HG03135 (cell line): Measurements from ENCODE around the gene SNRPD3.
"Not testable (repeated sequence)": the region's sequence is repeated elsewhere in the genome, so short reads cannot be mapped to it uniquely, and the experiment has no call there.

Experiments
- ATAC-seq: cut with Tn5 transposase; IDR thresholded peaks from one replicate; pipeline ENCODE4 v1.9.1; 2021; ENCODE audit warnings: mild to moderate bottlenecking, moderate library complexity; ENCODE audit not compliant: unreplicated experiment

SNRPD3 gene

DNA sequence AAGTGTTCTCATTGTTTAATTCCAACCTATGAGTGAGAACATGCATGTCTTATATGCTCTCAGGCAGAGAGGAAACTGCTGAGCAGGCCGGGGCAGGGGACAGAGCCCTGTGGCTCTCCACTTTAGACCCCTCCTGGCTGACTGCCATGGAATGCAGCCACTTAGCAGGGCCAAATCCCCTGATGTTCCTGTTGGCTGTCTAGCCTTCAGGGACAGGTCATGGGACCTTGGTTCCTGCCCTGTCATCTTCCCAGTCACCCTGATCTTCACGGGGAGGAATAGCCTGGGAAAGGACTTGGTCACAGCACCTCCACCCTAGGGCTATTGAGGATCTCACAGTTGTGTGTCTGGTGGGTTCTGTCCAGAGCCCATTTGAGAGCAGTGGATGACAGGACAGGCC lies 50.5 kb downstream of the SNRPD3 start:
- not testable (repeated sequence) for ATAC-seq

DNA sequence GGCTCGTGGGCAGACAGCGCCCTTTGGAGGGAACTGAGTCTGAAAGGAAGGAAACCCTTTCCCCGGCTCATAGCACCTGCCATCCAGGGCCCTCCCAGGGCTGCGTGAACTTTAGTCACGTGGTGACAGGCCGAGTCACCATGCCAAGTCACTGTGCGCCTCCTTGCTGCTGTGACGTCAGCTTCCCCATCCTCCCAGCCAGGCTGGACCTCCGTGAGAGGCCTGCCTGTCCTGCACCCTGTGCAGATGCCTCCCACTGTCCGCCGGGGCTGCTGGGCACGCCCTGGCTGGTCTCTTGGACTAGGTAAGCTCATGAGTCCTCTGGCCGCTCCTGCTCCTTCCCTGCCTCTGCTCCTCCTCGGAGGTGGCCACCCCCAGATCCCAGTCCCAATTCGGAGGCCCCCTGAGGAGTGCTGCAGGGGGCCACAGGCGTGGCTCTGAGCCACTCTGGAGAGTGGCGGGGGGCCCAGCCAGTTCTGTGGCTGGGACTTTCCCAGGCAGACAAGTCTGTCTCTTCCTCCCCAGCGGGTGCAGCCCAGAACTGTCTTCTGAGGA lies 51.7 kb downstream of the SNRPD3 start:
- ATAC-seq: peak; percentile 65

DNA sequence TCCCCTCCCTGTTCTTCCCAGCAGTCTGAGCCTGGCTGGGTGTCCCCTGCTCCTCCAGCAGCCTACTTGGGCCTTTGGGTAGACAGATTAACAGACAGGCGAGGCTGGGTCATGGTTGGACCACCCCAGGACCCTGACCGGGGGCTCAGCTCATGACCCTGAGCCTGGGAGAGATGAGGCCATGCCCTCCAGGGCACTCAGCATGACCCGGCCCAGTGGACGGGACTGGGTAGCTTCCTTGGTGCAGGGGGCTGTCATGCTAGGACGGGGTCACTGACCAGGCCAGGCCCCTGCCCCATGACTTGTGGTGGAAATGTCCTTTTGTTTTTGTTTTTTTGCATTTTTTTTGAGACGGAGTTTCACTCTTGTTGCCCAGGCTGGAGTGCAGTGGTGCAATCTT lies 52.5 kb downstream of the SNRPD3 start:
- not testable (repeated sequence) for ATAC-seq

DNA sequence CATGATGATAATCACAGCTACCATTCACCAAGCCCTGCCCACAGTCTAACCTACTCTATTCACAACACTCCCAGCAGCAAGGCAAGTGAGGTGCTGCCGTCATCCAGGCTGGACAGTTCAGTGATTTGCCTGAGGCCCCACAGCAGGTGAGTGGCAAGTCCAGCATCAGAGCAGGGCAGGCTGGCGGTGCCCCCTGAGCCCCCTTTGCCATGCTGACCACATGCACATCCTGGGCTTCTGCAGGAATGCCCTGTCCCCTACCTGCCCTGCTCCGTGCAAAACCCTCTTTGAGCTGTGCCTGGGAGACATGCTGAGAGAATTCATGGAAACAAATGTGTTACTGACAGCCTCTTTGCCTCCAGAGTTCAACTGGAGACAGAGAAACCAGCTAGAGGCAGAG lies 54.1 kb downstream of the SNRPD3 start:
- not testable (repeated sequence) for ATAC-seq

DNA sequence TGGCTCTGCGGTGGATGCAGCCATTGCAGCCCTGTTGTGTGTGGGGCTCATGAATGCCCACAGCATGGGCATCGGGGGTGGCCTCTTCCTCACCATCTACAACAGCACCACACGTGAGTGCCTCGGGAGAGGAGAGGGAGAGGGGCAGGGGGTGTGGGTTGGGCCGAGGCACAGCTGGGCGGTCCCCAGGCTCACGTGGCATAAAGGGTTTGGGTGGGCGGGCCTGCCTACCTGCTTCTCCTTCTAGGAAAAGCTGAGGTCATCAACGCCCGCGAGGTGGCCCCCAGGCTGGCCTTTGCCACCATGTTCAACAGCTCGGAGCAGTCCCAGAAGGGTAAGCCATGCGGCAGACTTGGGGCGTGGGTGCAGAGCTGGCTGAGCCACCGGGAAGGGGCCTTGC lies 59.0 kb downstream of the SNRPD3 start:
- not testable (repeated sequence) for ATAC-seq

DNA sequence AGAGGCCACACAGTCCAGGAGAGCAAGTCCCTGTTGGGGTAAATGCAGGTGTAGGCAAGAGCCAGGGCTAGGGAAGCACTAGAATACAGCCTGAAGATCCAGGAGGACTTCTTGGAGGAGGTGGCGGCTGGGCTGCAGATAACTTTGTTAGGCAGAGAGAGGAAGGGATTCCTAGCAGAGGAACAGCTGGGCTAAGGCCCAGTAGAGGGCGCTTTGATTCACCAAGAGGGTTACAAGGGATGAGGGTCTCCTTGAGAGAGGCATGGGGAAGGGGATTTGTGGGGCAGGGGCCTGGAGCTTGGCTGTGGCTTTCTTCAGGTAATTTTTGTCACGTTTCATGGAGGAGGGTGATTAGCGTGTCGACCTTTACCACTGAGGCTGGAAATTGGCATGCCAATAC lies 65.4 kb downstream of the SNRPD3 start:
- ATAC-seq: not testable (repeated sequence)

DNA sequence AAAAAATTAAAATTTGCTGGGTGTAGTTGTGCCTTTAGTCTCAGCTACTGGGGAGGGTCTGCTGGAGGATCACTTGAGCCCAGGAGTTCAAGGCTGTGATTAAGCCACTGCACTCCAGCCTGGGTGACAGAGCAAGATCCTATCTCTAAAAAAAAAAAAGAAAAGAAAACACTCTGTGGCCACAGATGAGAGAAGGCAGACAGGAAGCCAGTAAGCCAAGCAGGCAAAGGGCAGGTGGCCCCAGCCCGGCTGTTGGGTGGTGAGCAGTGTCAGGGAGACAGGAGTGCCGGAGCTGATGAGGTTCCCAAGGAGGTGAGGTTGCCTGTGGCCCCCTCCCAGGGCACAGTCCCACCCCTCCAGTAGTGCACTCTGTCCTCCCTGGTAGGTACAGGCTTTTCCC lies 66.8 kb downstream of the SNRPD3 start:
- not testable (repeated sequence) for ATAC-seq
